K562 (cell line): Measurements from ENCODE around the gene ILF2. TPM values are rescaled to one million over a fixed set of nuclear protein-coding genes. Genes with fewer than 3 reads are reported as not detected.

ENCODE experiments used
- microRNA-seq: library from miRNA; unstranded; fragments of <30 nt; microRNA quantifications from one replicate; pipeline ENCODE4, GENCODE V29; 2018; ENCODE audit warnings: borderline microRNAs expressed
- polyA plus RNA-seq, 8 experiments: library from polyadenylated mRNA; depleted of rRNA in 4 of 8; stranded (reverse) in 5 of 8; unstranded in 3 of 8; fragments of >200 nt; fragmentation: Nextera tagmentation in 2 of 8; fragmentation: Illumina TruSeq in 1 of 8; extraction: Ambion mirVana in 2 of 8; extraction: Trizol in 1 of 8; gene quantifications; 2 replicates each; pipeline versions ENCODE4 v1.2.1 to v1.2.3, GENCODE V29; 2011 to 2014; ENCODE audit warnings: inconsistent platforms in 1 of 8, missing spikeins in 1 of 8
- small RNA-seq: library from RNA; depleted of rRNA; stranded (forward); fragments of <200 nt; gene quantifications from one replicate; pipeline ENCODE3, GENCODE V24; 2014
- total RNA-seq, 7 experiments: library from RNA; depleted of rRNA in 6 of 7; stranded (reverse); fragments of >200 nt in 6 of 7; fragmentation: Illumina TruSeq in 2 of 7; extraction: Trizol in 2 of 7; gene quantifications; 2 replicates each; pipeline versions ENCODE4 v1.2.1 to v1.2.3, GENCODE V29; 2011 to 2021; ENCODE audit warnings: low replicate concordance in 1 of 7

The ILF2 gene
- total and polyA plus RNA-seq, 9 of the 15 experiments (the other 6 are each of a cell fraction or from before 2014, with no cell fraction given): 282 to 726 (median 474) TPM

Small RNAs within 50 kb of the gene (microRNA-seq; reads per million reads assigned to microRNA genes)
- not detected for gene MIR8083

Small RNAs within 50 kb of the gene (small RNA-seq; reads per million reads assigned to genes)
- gene MIR8083 (not detected), gene RN7SL372P (not detected)

Other genes with a start within 250 kb of the ILF2 start
Only the 7 nearest of the 15 such genes appear.
- 0.41 TPM in 1 of 2 replicates, not detected in the other for gene S100A14, start 54.7 kb downstream of the ILF2 start, total RNA-seq (2014; rRNA removed)
- gene S100A14, start 54.7 kb downstream of the ILF2 start, total RNA-seq (2014; rRNA removed; fragmentation: Illumina TruSeq; extraction: Trizol): 0.15 TPM in 1 of 2 replicates, not detected in the other
- gene S100A14, start 54.7 kb downstream of the ILF2 start, total RNA-seq (2015; rRNA removed; fragmentation: Illumina TruSeq; extraction: Trizol): not detected in 2 replicates
- 0.24 and 0.25 TPM in 2 replicates for gene S100A14, start 54.7 kb downstream of the ILF2 start, total RNA-seq (2021)
- 0.24 TPM in 1 of 2 replicates, not detected in the other for gene S100A14, start 54.7 kb downstream of the ILF2 start, polyA plus RNA-seq (2011; rRNA removed)
- 0.52 TPM in 1 of 2 replicates, not detected in the other for gene S100A14, start 54.7 kb downstream of the ILF2 start, polyA plus RNA-seq (2014; fragmentation: Illumina TruSeq; extraction: Trizol)
- under 1 TPM in 1 of 2 experiments, not detected in 1; 0.10 TPM for gene S100A14, start 54.7 kb downstream of the ILF2 start, polyA plus RNA-seq (2014; fragmentation: Nextera tagmentation; extraction: Ambion mirVana)
- 0.59 and 0.64 TPM in 2 replicates for gene S100A14, start 54.7 kb downstream of the ILF2 start, polyA plus RNA-seq (2014; rRNA removed)
- 48.8 and 58.0 TPM in 2 replicates for gene S100A13, start 43.5 kb downstream of the ILF2 start, total RNA-seq (2014; rRNA removed)
- 45.6 and 53.8 TPM in 2 replicates for gene S100A13, start 43.5 kb downstream of the ILF2 start, total RNA-seq (2014; rRNA removed; fragmentation: Illumina TruSeq; extraction: Trizol)
- 46.5 and 49.2 TPM in 2 replicates for gene S100A13, start 43.5 kb downstream of the ILF2 start, total RNA-seq (2015; rRNA removed; fragmentation: Illumina TruSeq; extraction: Trizol)
- gene S100A13, start 43.5 kb downstream of the ILF2 start, total RNA-seq (2021): 41.9 and 43.3 TPM in 2 replicates
- 82.1 and 112 TPM in 2 replicates for gene S100A13, start 43.5 kb downstream of the ILF2 start, polyA plus RNA-seq (2011; rRNA removed)
- gene S100A13, start 43.5 kb downstream of the ILF2 start, polyA plus RNA-seq (2014; fragmentation: Illumina TruSeq; extraction: Trizol): 46.5 and 51.4 TPM in 2 replicates
- gene S100A13, start 43.5 kb downstream of the ILF2 start, polyA plus RNA-seq (2014; fragmentation: Nextera tagmentation; extraction: Ambion mirVana): 100 to 1,000 TPM; 128 to 129 TPM
- 101 and 114 TPM in 2 replicates for gene S100A13, start 43.5 kb downstream of the ILF2 start, polyA plus RNA-seq (2014; rRNA removed)
- gene S100A1, start 42.6 kb downstream of the ILF2 start, total RNA-seq (2014; rRNA removed): 16.1 and 22.4 TPM in 2 replicates
- gene S100A1, start 42.6 kb downstream of the ILF2 start, total RNA-seq (2014; rRNA removed; fragmentation: Illumina TruSeq; extraction: Trizol): 4.6 and 5.7 TPM in 2 replicates
- gene S100A1, start 42.6 kb downstream of the ILF2 start, total RNA-seq (2015; rRNA removed; fragmentation: Illumina TruSeq; extraction: Trizol): 7.9 TPM in 2 replicates
- gene S100A1, start 42.6 kb downstream of the ILF2 start, total RNA-seq (2021): 12.7 and 14.1 TPM in 2 replicates
- gene S100A1, start 42.6 kb downstream of the ILF2 start, polyA plus RNA-seq (2011; rRNA removed): 27.3 and 30.1 TPM in 2 replicates
- 14.4 and 15.0 TPM in 2 replicates for gene S100A1, start 42.6 kb downstream of the ILF2 start, polyA plus RNA-seq (2014; fragmentation: Illumina TruSeq; extraction: Trizol)
- under 1 TPM; 0.44 to 0.53 TPM for gene S100A1, start 42.6 kb downstream of the ILF2 start, polyA plus RNA-seq (2014; fragmentation: Nextera tagmentation; extraction: Ambion mirVana)
- gene S100A1, start 42.6 kb downstream of the ILF2 start, polyA plus RNA-seq (2014; rRNA removed): 24.4 and 27.1 TPM in 2 replicates
- gene CHTOP, start 36.9 kb downstream of the ILF2 start, total RNA-seq (2014; rRNA removed): 60.8 and 75.6 TPM in 2 replicates
- gene CHTOP, start 36.9 kb downstream of the ILF2 start, total RNA-seq (2014; rRNA removed; fragmentation: Illumina TruSeq; extraction: Trizol): 53.0 and 54.8 TPM in 2 replicates
- 57.2 and 60.4 TPM in 2 replicates for gene CHTOP, start 36.9 kb downstream of the ILF2 start, total RNA-seq (2015; rRNA removed; fragmentation: Illumina TruSeq; extraction: Trizol)
- 79.2 and 79.6 TPM in 2 replicates for gene CHTOP, start 36.9 kb downstream of the ILF2 start, total RNA-seq (2021)
- gene CHTOP, start 36.9 kb downstream of the ILF2 start, polyA plus RNA-seq (2011; rRNA removed): 82.7 and 91.8 TPM in 2 replicates
- 68.2 and 68.3 TPM in 2 replicates for gene CHTOP, start 36.9 kb downstream of the ILF2 start, polyA plus RNA-seq (2014; fragmentation: Illumina TruSeq; extraction: Trizol)
- gene CHTOP, start 36.9 kb downstream of the ILF2 start, polyA plus RNA-seq (2014; fragmentation: Nextera tagmentation; extraction: Ambion mirVana): 10 to 100 TPM; 10.2 to 10.3 TPM
- 87.8 and 94.0 TPM in 2 replicates for gene CHTOP, start 36.9 kb downstream of the ILF2 start, polyA plus RNA-seq (2014; rRNA removed)
- 36.0 and 36.7 TPM in 2 replicates for gene SNAPIN, start 12.3 kb downstream of the ILF2 start, total RNA-seq (2014; rRNA removed)
- gene SNAPIN, start 12.3 kb downstream of the ILF2 start, total RNA-seq (2014; rRNA removed; fragmentation: Illumina TruSeq; extraction: Trizol): 26.5 and 27.8 TPM in 2 replicates
- 31.3 and 32.3 TPM in 2 replicates for gene SNAPIN, start 12.3 kb downstream of the ILF2 start, total RNA-seq (2015; rRNA removed; fragmentation: Illumina TruSeq; extraction: Trizol)
- gene SNAPIN, start 12.3 kb downstream of the ILF2 start, total RNA-seq (2021): 24.6 and 26.6 TPM in 2 replicates
- 32.8 and 36.8 TPM in 2 replicates for gene SNAPIN, start 12.3 kb downstream of the ILF2 start, polyA plus RNA-seq (2011; rRNA removed)
- 33.5 and 42.4 TPM in 2 replicates for gene SNAPIN, start 12.3 kb downstream of the ILF2 start, polyA plus RNA-seq (2014; fragmentation: Illumina TruSeq; extraction: Trizol)
- 10 to 100 TPM; 11.2 to 15.8 TPM for gene SNAPIN, start 12.3 kb downstream of the ILF2 start, polyA plus RNA-seq (2014; fragmentation: Nextera tagmentation; extraction: Ambion mirVana)
- 42.4 and 43.9 TPM in 2 replicates for gene SNAPIN, start 12.3 kb downstream of the ILF2 start, polyA plus RNA-seq (2014; rRNA removed)
- gene NPR1, start 7.7 kb upstream of the ILF2 start, total RNA-seq (2014; rRNA removed): 0.05 TPM in 1 of 2 replicates, not detected in the other
- not detected in 2 replicates for gene NPR1, start 7.7 kb upstream of the ILF2 start, total RNA-seq (2014; rRNA removed; fragmentation: Illumina TruSeq; extraction: Trizol)
- gene NPR1, start 7.7 kb upstream of the ILF2 start, total RNA-seq (2015; rRNA removed; fragmentation: Illumina TruSeq; extraction: Trizol): not detected in 2 replicates
- 0.04 and 0.16 TPM in 2 replicates for gene NPR1, start 7.7 kb upstream of the ILF2 start, total RNA-seq (2021)
- gene NPR1, start 7.7 kb upstream of the ILF2 start, polyA plus RNA-seq (2011; rRNA removed): 0.06 TPM in 1 of 2 replicates, not detected in the other
- gene NPR1, start 7.7 kb upstream of the ILF2 start, polyA plus RNA-seq (2014; fragmentation: Illumina TruSeq; extraction: Trizol): not detected in 2 replicates
- gene NPR1, start 7.7 kb upstream of the ILF2 start, polyA plus RNA-seq (2014; fragmentation: Nextera tagmentation; extraction: Ambion mirVana): not detected
- gene NPR1, start 7.7 kb upstream of the ILF2 start, polyA plus RNA-seq (2014; rRNA removed): not detected in 2 replicates
- 11.4 and 15.5 TPM in 2 replicates for gene INTS3, start 57.1 kb upstream of the ILF2 start, total RNA-seq (2014; rRNA removed)
- 12.2 and 14.3 TPM in 2 replicates for gene INTS3, start 57.1 kb upstream of the ILF2 start, total RNA-seq (2014; rRNA removed; fragmentation: Illumina TruSeq; extraction: Trizol)
- gene INTS3, start 57.1 kb upstream of the ILF2 start, total RNA-seq (2015; rRNA removed; fragmentation: Illumina TruSeq; extraction: Trizol): 14.9 and 15.6 TPM in 2 replicates
- 23.6 and 24.1 TPM in 2 replicates for gene INTS3, start 57.1 kb upstream of the ILF2 start, total RNA-seq (2021)
- 16.6 and 35.4 TPM in 2 replicates for gene INTS3, start 57.1 kb upstream of the ILF2 start, polyA plus RNA-seq (2011; rRNA removed)
- gene INTS3, start 57.1 kb upstream of the ILF2 start, polyA plus RNA-seq (2014; fragmentation: Illumina TruSeq; extraction: Trizol): 17.2 and 20.4 TPM in 2 replicates
- 1 to 10 TPM; 6.3 to 7.8 TPM for gene INTS3, start 57.1 kb upstream of the ILF2 start, polyA plus RNA-seq (2014; fragmentation: Nextera tagmentation; extraction: Ambion mirVana)
- 13.2 and 15.3 TPM in 2 replicates for gene INTS3, start 57.1 kb upstream of the ILF2 start, polyA plus RNA-seq (2014; rRNA removed)